ENCODE results near the gene GAA. TPM values are rescaled to one million over a fixed set of nuclear protein-coding genes. Genes with fewer than 3 reads are reported as not detected.

Gene GAA
- total and polyA plus RNA-seq, 2 of the 13 experiments (the other 11 are each of a cell fraction or from before 2014, with no cell fraction given) = 21.6 to 36.4 TPM

DNA sequence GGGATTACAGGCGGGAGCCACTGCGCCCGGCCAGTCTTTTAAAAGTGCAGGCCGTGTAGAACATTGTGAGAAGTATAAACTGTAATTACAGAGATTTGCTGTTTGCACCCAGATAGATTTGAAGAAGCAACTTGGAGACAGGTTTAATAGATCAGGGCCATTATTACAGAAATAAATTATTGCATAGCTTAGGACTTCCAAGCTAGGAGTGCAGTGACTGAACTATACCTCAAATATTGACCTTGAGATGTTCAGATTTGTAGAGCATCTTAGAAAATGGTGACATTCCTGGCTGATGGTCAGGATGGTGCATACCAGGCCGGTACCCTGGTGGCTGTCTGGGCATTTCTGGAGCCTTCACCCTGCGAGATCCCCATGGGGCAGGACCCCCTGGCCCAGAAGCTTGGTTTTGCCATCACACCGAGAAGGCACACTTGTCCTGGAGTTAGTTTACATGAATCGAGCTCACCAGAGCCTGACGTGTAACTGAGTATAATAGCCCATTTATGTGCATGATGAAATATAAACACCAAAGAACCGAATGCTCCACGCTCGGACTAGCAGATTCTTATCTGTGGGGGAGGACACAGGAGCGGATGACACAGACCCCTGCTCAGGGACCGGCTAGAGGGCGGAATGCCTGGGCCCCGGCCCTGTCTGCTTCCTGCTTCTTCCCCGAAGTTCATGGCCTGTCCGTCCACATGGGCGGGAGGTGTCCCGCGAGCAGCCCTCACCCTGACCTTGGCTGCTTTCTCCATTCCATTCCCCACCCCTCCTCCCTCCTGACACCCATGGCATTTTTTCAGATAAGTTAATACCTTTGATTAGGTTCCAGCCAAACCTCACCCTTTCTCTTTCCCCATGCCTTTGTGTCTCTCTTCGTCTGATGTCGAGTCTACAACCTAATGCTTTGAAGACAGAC is 32.8 kb upstream of the GAA start (continued):
- TF ChIP-seq SRSF9 (IDR thresholded peaks at IDR 0.05; ENCODE audit: borderline replicate concordance, insufficient read depth, low read depth, low read length, poor library complexity, severe bottlenecking) = no peak
- no peak for TF ChIP-seq DDIT3 (CRISPR knock-in tag; IDR thresholded peaks at IDR 0.05)
- no peak for TF ChIP-seq NFRKB (IDR thresholded peaks at IDR 0.05)
- no peak for TF ChIP-seq IKZF1 (IDR thresholded peaks at IDR 0.05)
- TF ChIP-seq NCOR1 (IDR thresholded peaks at IDR 0.05; ENCODE audit: borderline replicate concordance, low read length) = no peak; the same call in 1 of the 2 replicates
- no peak for TF ChIP-seq PLRG1 (conservative IDR thresholded peaks at IDR 0.05)
- no peak for TF ChIP-seq ZNF383 (CRISPR knock-in tag; IDR thresholded peaks at IDR 0.05; ENCODE audit: borderline replicate concordance)
- no peak for TF ChIP-seq SRY (CRISPR knock-in tag; IDR thresholded peaks at IDR 0.05)
- TF ChIP-seq HNF4G (IDR thresholded peaks at IDR 0.05; ENCODE audit: borderline replicate concordance, low read depth, low read length) = no peak
- no peak for TF ChIP-seq HNF4G (CRISPR knock-in tag; IDR thresholded peaks at IDR 0.05; ENCODE audit: borderline replicate concordance, low read depth)
- TF ChIP-seq, protein P1, sequence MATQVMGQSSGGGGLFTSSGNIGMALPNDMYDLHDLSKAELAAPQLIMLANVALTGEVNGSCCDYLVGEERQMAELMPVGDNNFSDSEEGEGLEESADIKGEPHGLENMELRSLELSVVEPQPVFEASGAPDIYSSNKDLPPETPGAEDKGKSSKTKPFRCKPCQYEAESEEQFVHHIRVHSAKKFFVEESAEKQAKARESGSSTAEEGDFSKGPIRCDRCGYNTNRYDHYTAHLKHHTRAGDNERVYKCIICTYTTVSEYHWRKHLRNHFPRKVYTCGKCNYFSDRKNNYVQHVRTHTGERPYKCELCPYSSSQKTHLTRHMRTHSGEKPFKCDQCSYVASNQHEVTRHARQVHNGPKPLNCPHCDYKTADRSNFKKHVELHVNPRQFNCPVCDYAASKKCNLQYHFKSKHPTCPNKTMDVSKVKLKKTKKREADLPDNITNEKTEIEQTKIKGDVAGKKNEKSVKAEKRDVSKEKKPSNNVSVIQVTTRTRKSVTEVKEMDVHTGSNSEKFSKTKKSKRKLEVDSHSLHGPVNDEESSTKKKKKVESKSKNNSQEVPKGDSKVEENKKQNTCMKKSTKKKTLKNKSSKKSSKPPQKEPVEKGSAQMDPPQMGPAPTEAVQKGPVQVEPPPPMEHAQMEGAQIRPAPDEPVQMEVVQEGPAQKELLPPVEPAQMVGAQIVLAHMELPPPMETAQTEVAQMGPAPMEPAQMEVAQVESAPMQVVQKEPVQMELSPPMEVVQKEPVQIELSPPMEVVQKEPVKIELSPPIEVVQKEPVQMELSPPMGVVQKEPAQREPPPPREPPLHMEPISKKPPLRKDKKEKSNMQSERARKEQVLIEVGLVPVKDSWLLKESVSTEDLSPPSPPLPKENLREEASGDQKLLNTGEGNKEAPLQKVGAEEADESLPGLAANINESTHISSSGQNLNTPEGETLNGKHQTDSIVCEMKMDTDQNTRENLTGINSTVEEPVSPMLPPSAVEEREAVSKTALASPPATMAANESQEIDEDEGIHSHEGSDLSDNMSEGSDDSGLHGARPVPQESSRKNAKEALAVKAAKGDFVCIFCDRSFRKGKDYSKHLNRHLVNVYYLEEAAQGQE (IDR thresholded peaks at IDR 0.05; ENCODE audit: borderline replicate concordance in 1 of 2, low read depth in 1 of 2, low read length in 2 of 2) = no peak
- TF ChIP-seq KLF9 (CRISPR knock-in tag; IDR thresholded peaks at IDR 0.05; ENCODE audit: low read depth) = no peak
- no peak for TF ChIP-seq ZNF543 (CRISPR knock-in tag; IDR thresholded peaks at IDR 0.05)
- no peak for TF ChIP-seq NPAS2 (CRISPR knock-in tag; IDR thresholded peaks at IDR 0.05; ENCODE audit: borderline replicate concordance)
- TF ChIP-seq HINFP (CRISPR knock-in tag; IDR thresholded peaks at IDR 0.05; ENCODE audit: low read depth) = no peak
- no peak for TF ChIP-seq ZNF83 (CRISPR knock-in tag; IDR thresholded peaks at IDR 0.05; ENCODE audit: borderline replicate concordance)
- TF ChIP-seq THYN1 (CRISPR knock-in tag; IDR thresholded peaks at IDR 0.05; ENCODE audit: borderline replicate concordance, low read depth) = no peak
- 0 out of 2 replicates have a peak, but pooled peaks have one; percentile 23 for TF ChIP-seq RBFOX2 (IDR thresholded peaks at IDR 0.05; ENCODE audit: low read depth, low read length)
- TF ChIP-seq NCOA2 (CRISPR knock-in tag; IDR thresholded peaks at IDR 0.05) = peak; percentile 52; the same call in 1 of the 2 replicates
- no peak for TF ChIP-seq ZNF10 (CRISPR knock-in tag; IDR thresholded peaks at IDR 0.05; ENCODE audit: borderline replicate concordance, low read depth)
- no peak for TF ChIP-seq FOXK2 (IDR thresholded peaks at IDR 0.05)
- TF ChIP-seq ZBTB46 (CRISPR knock-in tag; IDR thresholded peaks at IDR 0.05; ENCODE audit: borderline replicate concordance) = no peak
- TF ChIP-seq ZNF839 (CRISPR knock-in tag; IDR thresholded peaks at IDR 0.05; ENCODE audit: borderline replicate concordance) = no peak

Measured in HepG2 (cell line).